Measurements from ENCODE around the gene HSFX3. TPM values are rescaled to one million over a fixed set of nuclear protein-coding genes. Genes with fewer than 3 reads are reported as not detected.
"Not testable (repeated sequence)": the region's sequence is repeated elsewhere in the genome, so short reads cannot be mapped to it uniquely, and the experiment has no call there.

Gene HSFX3
- total RNA-seq, 1 donor from 2014 or later, result not detected

DNA sequence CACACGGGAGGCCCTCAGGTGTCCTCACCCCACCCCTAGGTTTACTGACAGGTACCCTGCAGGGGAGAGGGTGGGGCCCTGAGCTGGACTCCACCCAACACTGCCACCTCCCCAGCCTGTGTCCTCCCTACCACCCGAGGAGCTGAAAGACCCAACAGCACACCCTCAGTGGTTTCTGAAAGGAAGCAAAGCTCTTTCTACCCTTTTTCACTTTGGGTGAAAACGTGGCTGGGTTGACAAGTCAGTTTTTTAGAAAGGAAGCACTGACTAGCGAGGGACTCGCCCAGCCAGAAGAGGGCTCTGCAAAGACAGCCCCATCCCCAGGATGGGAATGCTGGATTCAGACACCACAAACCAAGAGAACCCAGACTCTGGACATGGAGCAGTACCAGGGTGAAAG, 46.8 kb downstream of the HSFX3 start:
- DNase-seq (ENCODE audit: low spot score); intact Hi-C loops (cut with DNase I); ATAC-seq: not testable (repeated sequence)

DNA sequence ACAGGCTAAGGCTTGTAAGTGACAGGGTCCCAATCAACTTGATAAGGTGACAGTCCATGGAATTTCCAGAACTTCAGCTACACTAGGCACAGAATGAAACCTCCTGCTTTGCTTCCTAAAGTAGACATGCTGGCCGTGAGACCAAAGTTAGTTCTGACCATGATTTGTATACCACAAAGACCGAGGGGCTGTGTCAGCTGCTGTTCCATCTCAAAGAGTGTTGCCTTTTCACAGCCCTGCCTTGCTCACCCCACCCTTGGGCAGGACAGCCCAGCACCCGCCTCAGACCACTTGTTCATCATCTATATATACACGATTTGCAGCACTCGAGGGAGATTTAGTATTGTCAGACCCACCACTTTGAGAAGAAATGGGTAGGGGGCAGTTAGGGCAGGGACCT, 50.0 kb downstream of the HSFX3 start:
- ATAC-seq, result no peak
- intact Hi-C loops (cut with DNase I), result no loop called here
- DNase-seq (ENCODE audit: low spot score), result no peak

DNA sequence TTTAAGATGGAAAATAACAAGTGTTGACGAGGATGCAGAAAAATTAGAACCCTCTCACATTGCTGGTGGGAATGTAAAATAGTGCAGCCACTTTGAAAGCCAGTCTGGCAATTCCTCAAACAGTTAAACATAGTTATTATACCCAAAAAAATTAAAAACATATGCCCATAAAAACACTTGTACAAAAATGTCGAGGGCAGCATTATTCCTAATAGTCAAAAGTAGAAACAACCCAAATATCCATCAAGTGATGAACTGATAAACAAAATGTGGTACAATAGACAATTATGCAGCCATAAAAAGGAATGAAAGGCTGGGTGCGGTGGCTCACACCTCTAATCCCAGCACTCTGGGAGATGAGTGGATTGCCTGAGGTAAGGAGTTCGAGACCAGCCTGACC, 51.0 kb downstream of the HSFX3 start:
- DNase-seq (ENCODE audit: low spot score) (no peak), ATAC-seq (no peak)
- intact Hi-C loops (cut with DNase I), result no loop called here

Other genes starting within 250 kb of the HSFX3 start
- 111 TPM for gene IDS, start 44.6 kb downstream of the HSFX3 start, total RNA-seq
- gene EOLA1, start 8.9 kb downstream of the HSFX3 start, total RNA-seq, result 18.9 TPM
- gene MAGEA9B, start 37.5 kb upstream of the HSFX3 start, total RNA-seq, result not detected
- gene HSFX2, start 45.4 kb upstream of the HSFX3 start, total RNA-seq, result 0.71 TPM
- 31.5 TPM for gene TMEM185A, start 81.9 kb upstream of the HSFX3 start, total RNA-seq
- not detected for gene MAGEA11, start 162.1 kb upstream of the HSFX3 start, total RNA-seq
- gene HSFX1, start 224.1 kb upstream of the HSFX3 start, total RNA-seq, result 2.9 TPM
- not detected for gene MAGEA9, start 232.0 kb upstream of the HSFX3 start, total RNA-seq

Measured in sciatic nerve (tissue), 2 donors.